Body of pancreas (tissue), 4 donors: ENCODE measurements around the gene PTTG1IP.

Experiments
- POLR2A ChIP-seq, 3 donors: fragments of 450-650 bp; IDR thresholded peaks; one replicate each; pipeline ENCODE4 v1.6.1; 2016; ENCODE audit warnings: antibody characterized with exemption in 3 of 3, mild to moderate bottlenecking in 2 of 3
- TF ChIP-seq, protein P1 (sequence below), 7 experiments: fragments of 450-650 bp in 4 of 7; fragments of 200-600 bp in 3 of 7; sonication (generic) in 3 of 7; IDR thresholded peaks; one replicate each; pipeline ENCODE4 v1.5.1; 2016 to 2019; ENCODE audit warnings: antibody characterized with exemption in 7 of 7

DNA sequence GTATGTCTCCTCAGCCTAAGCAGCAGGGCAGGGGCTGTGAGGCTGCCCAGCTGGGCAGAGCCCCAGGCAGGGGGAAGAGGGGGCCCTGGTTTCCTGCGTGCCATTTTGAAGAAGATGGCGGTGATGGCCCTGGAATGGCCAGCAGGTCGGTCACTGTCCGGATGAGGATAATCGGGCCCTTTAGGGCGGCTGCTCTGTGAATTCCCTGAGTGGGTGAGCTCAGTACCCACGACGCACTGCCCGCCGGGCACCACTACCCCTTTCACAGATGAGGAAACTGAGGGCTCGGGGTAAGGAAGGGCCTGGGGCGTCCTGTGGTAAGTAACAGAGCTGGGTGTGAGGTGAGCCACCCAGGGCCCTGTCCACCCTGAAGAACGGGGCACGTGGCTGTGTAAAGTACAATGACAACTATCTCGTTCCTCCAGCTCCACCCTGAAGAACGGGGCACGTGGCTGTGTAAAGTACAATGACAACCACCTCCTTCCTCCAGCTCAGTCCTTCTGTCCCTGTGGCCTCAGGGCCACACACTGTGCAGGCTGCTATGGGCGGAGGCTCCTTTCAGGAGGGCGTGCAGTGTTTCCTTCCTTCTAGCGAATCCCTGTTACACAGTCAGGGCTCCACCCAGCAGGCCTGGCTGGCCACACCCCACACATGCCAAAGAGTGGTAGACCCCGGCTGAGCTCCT, 24.0 kb upstream of the PTTG1IP start:
- TF ChIP-seq, protein P1, sequence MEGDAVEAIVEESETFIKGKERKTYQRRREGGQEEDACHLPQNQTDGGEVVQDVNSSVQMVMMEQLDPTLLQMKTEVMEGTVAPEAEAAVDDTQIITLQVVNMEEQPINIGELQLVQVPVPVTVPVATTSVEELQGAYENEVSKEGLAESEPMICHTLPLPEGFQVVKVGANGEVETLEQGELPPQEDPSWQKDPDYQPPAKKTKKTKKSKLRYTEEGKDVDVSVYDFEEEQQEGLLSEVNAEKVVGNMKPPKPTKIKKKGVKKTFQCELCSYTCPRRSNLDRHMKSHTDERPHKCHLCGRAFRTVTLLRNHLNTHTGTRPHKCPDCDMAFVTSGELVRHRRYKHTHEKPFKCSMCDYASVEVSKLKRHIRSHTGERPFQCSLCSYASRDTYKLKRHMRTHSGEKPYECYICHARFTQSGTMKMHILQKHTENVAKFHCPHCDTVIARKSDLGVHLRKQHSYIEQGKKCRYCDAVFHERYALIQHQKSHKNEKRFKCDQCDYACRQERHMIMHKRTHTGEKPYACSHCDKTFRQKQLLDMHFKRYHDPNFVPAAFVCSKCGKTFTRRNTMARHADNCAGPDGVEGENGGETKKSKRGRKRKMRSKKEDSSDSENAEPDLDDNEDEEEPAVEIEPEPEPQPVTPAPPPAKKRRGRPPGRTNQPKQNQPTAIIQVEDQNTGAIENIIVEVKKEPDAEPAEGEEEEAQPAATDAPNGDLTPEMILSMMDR (IDR thresholded peaks at IDR 0.05): no peak
- TF ChIP-seq POLR2A (IDR thresholded peaks at IDR 0.05): no peak
